H1 (cell line): Measurements from ENCODE around the gene GPSM3. TPM values are rescaled to one million over a fixed set of nuclear protein-coding genes. Genes with fewer than 3 reads are reported as not detected.

Experiments
- CTCF ChIA-PET: fragments of 300-600 bp; sonication (Branson Sonifier 250); formaldehyde crosslinking; loops from one replicate; lab custom pipeline; 2021; ENCODE audit not compliant: partially characterized antibody; lab: Charles Lee
- POLR2A ChIA-PET: fragments of 300-600 bp; sonication (Branson Sonifier 250); formaldehyde crosslinking; loops from one replicate; lab custom pipeline; 2021; ENCODE audit warnings: inconsistent platforms; ENCODE audit not compliant: partially characterized antibody; lab: Charles Lee
- DNase-seq, 2 experiments: peaks; one replicate each; pipeline versions ENCODE4 v3.0.0 to v3.0.0-alpha.2; 2010 to 2022; ENCODE audit warnings: low spot score in 2 of 2, low read depth in 1 of 2, mixed read lengths in 1 of 2
- FAIRE-seq: peaks from 2 replicates; lab custom pipeline; 2011; peaks lifted over from hg19 to GRCh38; lab: Jason Lieb, UNC
- H2AFZ ChIP-seq: 2 replicates; pipeline ENCODE4 v1.8.1; 2012; ENCODE audit warnings: low read length, inconsistent platforms
- H2AK5ac ChIP-seq: 2 replicates; pipeline ENCODE4 v1.6.1; 2013; ENCODE audit warnings: low read depth, low read length
- H2BK120ac ChIP-seq: replicated peaks from 2 replicates; pipeline ENCODE3; 2013; ENCODE audit warnings: low read depth, low read length, inconsistent platforms
- H2BK12ac ChIP-seq: 2 replicates; pipeline ENCODE4 v1.6.1; 2013; ENCODE audit warnings: low read depth, low read length
- H2BK15ac ChIP-seq: 2 replicates; pipeline ENCODE4 v1.6.1; 2013; ENCODE audit warnings: low read length
- H2BK20ac ChIP-seq: 2 replicates; pipeline ENCODE4 v1.6.1; 2013; ENCODE audit warnings: low read length
- H2BK5ac ChIP-seq: 2 replicates; pipeline ENCODE4 v1.6.1; 2013; ENCODE audit warnings: low read depth, low read length
- H3K14ac ChIP-seq: 2 replicates; pipeline ENCODE4 v1.6.1; 2013; ENCODE audit warnings: inconsistent platforms; ENCODE audit not compliant: insufficient read length
- H3K18ac ChIP-seq: 2 replicates; pipeline ENCODE4 v1.6.1; 2013; ENCODE audit warnings: low read length; ENCODE audit errors: extremely low read depth
- H3K23ac ChIP-seq: 2 replicates; pipeline ENCODE4 v1.6.1; 2013; ENCODE audit warnings: inconsistent platforms; ENCODE audit not compliant: insufficient read length
- H3K23me2 ChIP-seq: 2 replicates; pipeline ENCODE4 v1.6.1; 2013; ENCODE audit warnings: low read depth, low read length
- H3K27ac ChIP-seq: 2 replicates; pipeline ENCODE4 v1.6.1; 2011; ENCODE audit warnings: low read depth, low read length, inconsistent platforms
- H3K27me3 ChIP-seq, 4 experiments: replicated peaks in 1 of 4; 1 replicate in 1 of 4; 2 replicates in 3 of 4; pipeline versions ENCODE4 v1.6.1 to v1.8.1; 2011 to 2013; ENCODE audit warnings: low read length in 3 of 4, mild to moderate bottlenecking in 3 of 4, inconsistent platforms in 2 of 4, mixed read lengths in 2 of 4, moderate library complexity in 1 of 4; ENCODE audit not compliant: control insufficient read depth in 3 of 4, insufficient read depth in 3 of 4; ENCODE audit errors: extremely low read depth in 1 of 4
- H3K36me3 ChIP-seq, 4 experiments: 2 replicates each; pipeline versions ENCODE4 v1.6.1 to v1.8.1; 2011 to 2013; ENCODE audit warnings: mild to moderate bottlenecking in 4 of 4, low read length in 3 of 4, moderate library complexity in 2 of 4, control low read depth in 1 of 4, inconsistent platforms in 1 of 4; ENCODE audit not compliant: insufficient read depth in 4 of 4, control insufficient read depth in 2 of 4
- H3K4ac ChIP-seq: replicated peaks from 2 replicates; pipeline ENCODE3; 2013; ENCODE audit warnings: low read length, low read depth, mixed read lengths, inconsistent platforms; ENCODE audit not compliant: insufficient read length
- H3K4me1 ChIP-seq, 4 experiments: replicated peaks in 1 of 4; 1 replicate in 1 of 4; 2 replicates in 3 of 4; pipeline versions ENCODE4 v1.6.1 to v1.8.1; 2011 to 2013; ENCODE audit warnings: low read length in 3 of 4, inconsistent platforms in 2 of 4, mixed read lengths in 1 of 4; ENCODE audit not compliant: insufficient read depth in 4 of 4, control insufficient read depth in 3 of 4
- H3K4me2 ChIP-seq, 2 experiments: 2 replicates each; pipeline versions ENCODE4 v1.6.1 to v1.8.1; 2011 to 2013; ENCODE audit warnings: low read depth in 2 of 2, low read length in 2 of 2, control low read depth in 1 of 2, inconsistent platforms in 1 of 2, mild to moderate bottlenecking in 1 of 2; ENCODE audit not compliant: insufficient read depth in 1 of 2
- H3K4me3 ChIP-seq, 4 experiments: fragments of 200-600, 300-600 bp in 1 of 4; sonication (generic), shearing (Covaris generic), sonication (Bioruptor Twin) in 1 of 4; 2 replicates each; pipeline versions ENCODE4 v1.5.1 to v1.8.1; 2011 to 2016; ENCODE audit warnings: low read length in 4 of 4, low read depth in 3 of 4, control low read depth in 2 of 4, inconsistent platforms in 2 of 4, mild to moderate bottlenecking in 2 of 4, mixed read lengths in 1 of 4, moderate library complexity in 1 of 4; ENCODE audit not compliant: insufficient read depth in 2 of 4; ENCODE audit errors: extremely low read depth in 1 of 4
- H3K56ac ChIP-seq: replicated peaks from 2 replicates; pipeline ENCODE3; 2013; ENCODE audit warnings: low read depth, mild to moderate bottlenecking, mixed read lengths, low read length, inconsistent platforms; ENCODE audit not compliant: insufficient read length
- H3K79me1 ChIP-seq: 2 replicates; pipeline ENCODE4 v1.6.1; 2013; ENCODE audit warnings: low read depth, low read length, control low read depth
- H3K79me2 ChIP-seq, 2 experiments: 2 replicates each; pipeline versions ENCODE4 v1.6.1 to v1.8.1; 2012 to 2013; ENCODE audit warnings: low read length in 2 of 2, mild to moderate bottlenecking in 2 of 2, inconsistent platforms in 1 of 2; ENCODE audit not compliant: insufficient read depth in 2 of 2, control insufficient read depth in 1 of 2
- H3K9ac ChIP-seq, 4 experiments: replicated peaks in 1 of 4; 1 replicate in 1 of 4; 2 replicates in 3 of 4; pipeline versions ENCODE4 v1.6.1 to v1.8.1; 2011 to 2013; ENCODE audit warnings: low read depth in 3 of 4, low read length in 3 of 4, control low read depth in 2 of 4, mild to moderate bottlenecking in 2 of 4, moderate library complexity in 2 of 4, inconsistent platforms in 1 of 4; ENCODE audit errors: extremely low read depth in 1 of 4
- H3K9me3 ChIP-seq, 2 experiments: 2 replicates each; pipeline versions ENCODE4 v1.6.1 to v1.8.1; 2012 to 2013; ENCODE audit warnings: mild to moderate bottlenecking in 2 of 2, moderate library complexity in 2 of 2, control low read depth in 1 of 2, inconsistent platforms in 1 of 2, low read depth in 1 of 2, low read length in 1 of 2, mixed read lengths in 1 of 2; ENCODE audit not compliant: insufficient read depth in 2 of 2
- H4K20me1 ChIP-seq, 2 experiments: replicated peaks in 1 of 2; 2 replicates each; pipeline versions ENCODE3 to v1.8.1; 2011 to 2013; ENCODE audit warnings: inconsistent platforms in 2 of 2, low read length in 2 of 2, mild to moderate bottlenecking in 1 of 2; ENCODE audit not compliant: insufficient read depth in 2 of 2, control insufficient read depth in 1 of 2
- H4K5ac ChIP-seq: 2 replicates; pipeline ENCODE4 v1.6.1; 2013; ENCODE audit warnings: low read length, low read depth, mixed read lengths, inconsistent platforms; ENCODE audit not compliant: insufficient read length
- H4K8ac ChIP-seq: 2 replicates; pipeline ENCODE4 v1.8.0; 2013; ENCODE audit warnings: mild to moderate bottlenecking, moderate library complexity, low read length, inconsistent platforms; ENCODE audit not compliant: insufficient read depth; ENCODE audit errors: extremely low read depth
- H4K91ac ChIP-seq: replicated peaks from 2 replicates; pipeline ENCODE3; 2013; ENCODE audit warnings: low read length, mixed read lengths, inconsistent platforms; ENCODE audit not compliant: insufficient read length
- ATF3 ChIP-seq: IDR thresholded peaks from 2 replicates; pipeline ENCODE4 v1.6.1; 2011; ENCODE audit warnings: low read depth, mild to moderate bottlenecking, low read length; ENCODE audit not compliant: insufficient read depth
- CBX5 ChIP-seq: fragments of 300-800, 300-1000 bp; sonication (generic); IDR thresholded peaks from 2 replicates; pipeline ENCODE4 v1.7.1; 2016; ENCODE audit warnings: antibody characterized with exemption, low read length, low read depth
- CBX8 ChIP-seq: fragments of 300-800, 300-1000 bp; sonication (generic); IDR thresholded peaks from 2 replicates; pipeline ENCODE4 v1.7.1; 2016; ENCODE audit warnings: low read depth, low read length, borderline replicate concordance
- JUND ChIP-seq: IDR thresholded peaks from 2 replicates; pipeline ENCODE4 v1.6.1; 2011; ENCODE audit warnings: mild to moderate bottlenecking, improper control_type of control experiment, low read length
- KDM4A ChIP-seq: IDR thresholded peaks from one replicate; pipeline ENCODE4 v1.7.1; 2012; ENCODE audit warnings: low read depth, mild to moderate bottlenecking, moderate library complexity, low read length, inconsistent platforms; ENCODE audit not compliant: severe bottlenecking
- KDM5A ChIP-seq: fragments of 200-600 bp; IDR thresholded peaks from 2 replicates; pipeline ENCODE4 v1.7.1; 2012; ENCODE audit warnings: mild to moderate bottlenecking, low read length, inconsistent platforms, mixed read lengths
- POLR2AphosphoS5 ChIP-seq: IDR thresholded peaks from 2 replicates; pipeline ENCODE4 v1.6.1; 2011; ENCODE audit warnings: low read depth, low read length
- RBBP5 ChIP-seq: IDR thresholded peaks from 2 replicates; pipeline ENCODE4 v1.7.1; 2012; ENCODE audit warnings: low read depth, mild to moderate bottlenecking, inconsistent platforms, low read length, moderate library complexity, borderline replicate concordance
- SAP30 ChIP-seq: fragments of 300-600 bp; sonication (generic); IDR thresholded peaks from 2 replicates; pipeline ENCODE4 v1.7.1; 2012; ENCODE audit warnings: low read length, moderate library complexity, mild to moderate bottlenecking, inconsistent platforms; ENCODE audit not compliant: insufficient read depth, insufficient replicate concordance
- SIRT6 ChIP-seq: IDR thresholded peaks from one replicate; pipeline ENCODE4 v1.7.1; 2012; ENCODE audit warnings: low read length, inconsistent platforms
- WGBS, 2 experiments: shearing (Covaris generic) in 1 of 2; methylation state at CpG; one replicate each; pipeline versions ENCODE4 v1.1.6 to v1.1.7; 2013 to 2015; ENCODE audit warnings: low lambda C conversion rate in 2 of 2, mixed read lengths in 2 of 2, inconsistent platforms in 1 of 2, low coverage in 1 of 2, missing lambda C conversion rate in 1 of 2; ENCODE audit not compliant: insufficient replicate concordance in 2 of 2, insufficient coverage in 1 of 2, insufficient read length in 1 of 2; ENCODE audit errors: extremely low coverage in 1 of 2, missing lambda C conversion rate in 1 of 2; 5-methylcytosine and 5-hydroxymethylcytosine counted together
- polyA plus RNA-seq, 7 experiments: library from polyadenylated mRNA; depleted of rRNA in 3 of 7; stranded (reverse) in 5 of 7; unstranded in 2 of 7; fragments of >200 nt in 5 of 7; fragments of 200-250 nt in 2 of 7; gene quantifications; 1 replicate in 5 of 7; 2 replicates in 1 of 7; 4 replicates in 1 of 7; pipeline versions ENCODE4 v1.2.1 to v1.2.3, GENCODE V29; 2011 to 2013; ENCODE audit warnings: missing spikeins in 2 of 7, mixed read lengths in 2 of 7
- total RNA-seq: library from RNA; stranded (reverse); fragmentation: NEBNext Ultra II Directional; extraction: Animal tissue kit (Norgen Biotek cat#: 25700); gene quantifications from 2 replicates; pipeline ENCODE4 v1.2.1, GENCODE V29; 2021

The GPSM3 gene
- total and polyA plus RNA-seq, 2 of the 8 experiments (the other 6 are each of a cell fraction or from before 2014, with no cell fraction given), result 6.6 to 9.8 TPM

GRCh38 chr6:32152769-32153563 is 39.5 kb downstream of the GPSM3 start:
- DNase-seq (peak in 1 of 2 experiments; percentile 67), FAIRE-seq (no peak)
- Histone ChIP-seq H3K56ac (no peak overlapping the region), H4K8ac (no peak overlapping the region; the same call in 1 of the 2 replicates), H3K9ac (peak overlapping the region; percentile 31 to 80 (median 73); a peak in 6 of 7 replicates), H3K4me3 (peak overlapping the region; percentile 77 to 98 (median 92)), H4K5ac (no peak overlapping the region), H3K27ac (no peak overlapping the region; the same call in 1 of the 2 replicates), H2BK12ac (peak overlapping the region; percentile 71; the same call in 1 of the 2 replicates), H3K14ac (no peak overlapping the region), H3K4ac (peak overlapping the region; percentile 24), H4K20me1 (no peaks in the 10 kb centered on the region), H3K23ac (no peak overlapping the region), H3K9me3 (no peaks in the 10 kb centered on the region), H2BK20ac (0 out of 2 replicates have a peak overlapping the region, but pooled peaks have one; percentile 21), H4K91ac (peak overlapping the region; percentile 58), H3K23me2 (peaks cover 25% of the 10 kb centered on the region), H3K4me1 (peaks cover 12 to 29% (median 16%) of the 10 kb centered on the region in 4 experiments), H2BK5ac (peak overlapping the region; percentile 69; the same call in 1 of the 2 replicates), H2BK120ac (peak overlapping the region; percentile 77), H3K4me2 (peak overlapping the region; percentile 92 to 94), H2AK5ac (0 out of 2 replicates have a peak overlapping the region, but pooled peaks have one; percentile 43), H3K18ac (peak overlapping the region; percentile 84), H3K27me3 (peaks cover 4 to 41% (median 37%) of the 10 kb centered on the region in 4 experiments), H2AFZ (no peak overlapping the region; the same call in 1 of the 2 replicates), H2BK15ac (peak overlapping the region; percentile 19; the same call in 1 of the 2 replicates), H3K79me1 (0 out of 2 replicates have a peak, but pooled peaks cover 3% of the 10 kb centered on the region), H3K36me3 (peaks cover 4 to 12% (median 10%) of the 10 kb centered on the region in 4 experiments; a peak in 6 of 8 replicates), H3K79me2 (peaks cover 0 to 5% of the 10 kb centered on the region in 2 experiments; a peak in 1 of 4 replicates)
- ChIA-PET POLR2A (interaction anchor here (0.7 to 4.7 kb wide), 17 partner anchors 11 to 82 kb away, joined by 3 to 30 read pairs (median 4); partner anchors contain the start of genes AGPAT1, ATF6B, EGFL8 and FKBPL), CTCF (interaction anchor here (1.0 to 3.3 kb wide), 9 partner anchors 11 to 43 kb away, joined by 3 to 19 read pairs (median 4); partner anchors contain the start of gene EGFL8)
- WGBS, 2 experiments, result 4% methylated on average over 35 of the region's 35 CpGs; no CpG with 5 or more reads in 1 of the 2 experiments
- TF ChIP-seq JUND (peak; percentile 59; the same call in 1 of the 2 replicates), CBX5 (no peak), ATF3 (no peak), SAP30 (no peak), CBX8 (no peak), SIRT6 (no peak), POLR2AphosphoS5 (no peak), KDM4A (no peak), RBBP5 (no peak), KDM5A (no peak)
